ENCODE measurements around the gene MCUB. TPM values are rescaled to one million over a fixed set of nuclear protein-coding genes. Genes with fewer than 3 reads are reported as not detected.
"Not testable (repeated sequence)": the region's sequence is repeated elsewhere in the genome, so short reads cannot be mapped to it uniquely, and the experiment has no call there.

Gene MCUB
- total RNA-seq, 1 experiment from 2014 or later: 18.6 TPM

- H3K4me1 ChIP-seq (ENCODE audit: control insufficient read depth in 1 of 2, insufficient read depth in 2 of 2, low read length in 2 of 2): peaks cover 0 to 7% of the 10 kb centered on the region in 2 experiments; a peak in 2 of 4 replicates
- H3K27ac ChIP-seq (ENCODE audit: low read depth, low read length): no peak overlapping the region
- H2AFZ ChIP-seq (ENCODE audit: low read depth, low read length, poor library complexity, severe bottlenecking): no peak overlapping the region
- no TSS peak for BruUV-seq (replicated peaks)
- H3K4me3 ChIP-seq (replicated peaks in 1 of 2; ENCODE audit: low read depth in 1 of 2, low read length in 2 of 2): no peak overlapping the region
- POLR2A ChIA-PET: no interaction called here
- no peaks in the 10 kb centered on the region for H3K36me3 ChIP-seq (ENCODE audit: control insufficient read depth in 1 of 2, insufficient read depth in 2 of 2, low read length in 2 of 2)
- no peak overlapping the region for H3K9ac ChIP-seq (ENCODE audit: low read length)
- RAD21 ChIA-PET (ENCODE audit: low non-redundant PET in 1 of 2, low total read pairs in 2 of 2, uncharacterized antibody in 2 of 2, unreplicated experiment in 2 of 2): no interaction called here
- H3K79me2 ChIP-seq (ENCODE audit: insufficient read depth, low read length): no peaks in the 10 kb centered on the region
- intact Hi-C loops (cut with micrococcal nuclease): no loop called here
- no peak overlapping the region for H3K4me2 ChIP-seq (ENCODE audit: low read length)
- H4K20me1 ChIP-seq (ENCODE audit: insufficient read depth): no peaks in the 10 kb centered on the region
- no peaks in the 10 kb centered on the region for H3K9me3 ChIP-seq (ENCODE audit: control insufficient read depth in 1 of 2, insufficient read depth in 1 of 2, low read depth in 1 of 2, low read length in 2 of 2)
- H3K9me2 ChIP-seq (ENCODE audit: insufficient read depth): no peaks in the 10 kb centered on the region
- CTCF ChIA-PET: no interaction called here
- no peak for DNase-seq (ENCODE audit: low read depth, low spot score)
- H3K27me3 ChIP-seq (ENCODE audit: insufficient read depth, low read length): no peaks in the 10 kb centered on the region
- TF ChIP-seq EZH2 (IDR thresholded peaks at IDR 0.05) (no peak), TCF7L2 (IDR thresholded peaks at IDR 0.05; ENCODE audit: borderline replicate concordance, extremely low read depth, insufficient read depth, insufficient read length) (no peak), JUND (IDR thresholded peaks at IDR 0.05) (no peak), SRF (IDR thresholded peaks at IDR 0.05; ENCODE audit: low read depth) (no peak), CEBPB (IDR thresholded peaks at IDR 0.05; ENCODE audit: low read depth) (no peak), ELF1 (IDR thresholded peaks at IDR 0.05; ENCODE audit: borderline replicate concordance, low read depth) (no peak), EGR1 (IDR thresholded peaks at IDR 0.05; ENCODE audit: low read depth) (no peak), FOSL1 (IDR thresholded peaks at IDR 0.05; ENCODE audit: low read depth) (no peak), SIN3A (IDR thresholded peaks at IDR 0.05; ENCODE audit: low read depth) (no peak), CBX3 (IDR thresholded peaks at IDR 0.05; ENCODE audit: low read depth) (no peak), SP1 (IDR thresholded peaks at IDR 0.05; ENCODE audit: low read depth) (no peak), ZFX (IDR thresholded peaks at IDR 0.05) (no peak), MAX (IDR thresholded peaks at IDR 0.05) (no peak)
- ATAC-seq: no peak
These were observed 18.8 kb downstream of the MCUB start for GRCh38 chr4:109578846-109579245.

- H3K4me2 ChIP-seq (ENCODE audit: low read length); H3K9me2 ChIP-seq (ENCODE audit: insufficient read depth); CTCF ChIA-PET; RAD21 ChIA-PET (ENCODE audit: low non-redundant PET in 1 of 2, low total read pairs in 2 of 2, uncharacterized antibody in 2 of 2, unreplicated experiment in 2 of 2); H3K4me1 ChIP-seq (ENCODE audit: control insufficient read depth in 1 of 2, insufficient read depth in 2 of 2, low read length in 2 of 2); H3K4me3 ChIP-seq (replicated peaks in 1 of 2; ENCODE audit: low read depth in 1 of 2, low read length in 2 of 2); POLR2A ChIA-PET; H3K36me3 ChIP-seq (ENCODE audit: control insufficient read depth in 1 of 2, insufficient read depth in 2 of 2, low read length in 2 of 2); BruUV-seq (replicated peaks); H3K9ac ChIP-seq (ENCODE audit: low read length); ATAC-seq; H3K27me3 ChIP-seq (ENCODE audit: insufficient read depth, low read length); DNase-seq (ENCODE audit: low read depth, low spot score); H2AFZ ChIP-seq (ENCODE audit: low read depth, low read length, poor library complexity, severe bottlenecking); H3K27ac ChIP-seq (ENCODE audit: low read depth, low read length); H4K20me1 ChIP-seq (ENCODE audit: insufficient read depth); intact Hi-C loops (cut with micrococcal nuclease); H3K79me2 ChIP-seq (ENCODE audit: insufficient read depth, low read length); H3K9me3 ChIP-seq (ENCODE audit: control insufficient read depth in 1 of 2, insufficient read depth in 1 of 2, low read depth in 1 of 2, low read length in 2 of 2): not testable (repeated sequence)
These were observed 20.0 kb downstream of the MCUB start for GRCh38 chr4:109579997-109580396.
